GM19099 (cell line): ENCODE data around the gene LCE3A.

Experiments
- POLR2A ChIP-seq: IDR thresholded peaks from 3 replicates; pipeline ENCODE4 v1.6.1; 2011; ENCODE audit warnings: low read depth; ENCODE audit not compliant: insufficient read length; ENCODE audit errors: extremely low read depth

LCE3A gene

GRCh38 chr1:152596986-152597385, 25.9 kb downstream of the LCE3A start:
- no peak for TF ChIP-seq POLR2A

- TF ChIP-seq POLR2A: no peak
Measured at GRCh38 chr1:152585586-152585985, 37.3 kb downstream of the LCE3A start.

- TF ChIP-seq POLR2A: no peak
Measured at GRCh38 chr1:152582647-152583046, 40.3 kb downstream of the LCE3A start.

GRCh38 chr1:152580433-152580832, 42.5 kb downstream of the LCE3A start, which contains the start of gene LCE3D:
TSS of gene LCE3D (minus strand) at chr1:152580516. CDS start at chr1:152579936, 580 bp downstream.
- no peak for TF ChIP-seq POLR2A

GRCh38 chr1:152577168-152577567, 45.7 kb downstream of the LCE3A start:
- no peak for TF ChIP-seq POLR2A
